Measurements from ENCODE around the gene NT5C1A. TPM values are rescaled to one million over a fixed set of nuclear protein-coding genes. Genes with fewer than 3 reads are reported as not detected.

Gene NT5C1A
- total RNA-seq, 2 experiments from 2014 or later = not detected

- Mint-ChIP-seq H3K9me3 (no peaks in the 10 kb centered on the region), H3K4me3 (no peak overlapping the region), H3K4me1 (peaks cover 7% of the 10 kb centered on the region), H3K27me3 (peaks cover 11% of the 10 kb centered on the region), H3K36me3 (ENCODE audit: low read depth) (no peaks in the 10 kb centered on the region), H3K27ac (no peak overlapping the region)
- POLR2A ChIA-PET = no interaction called here
- no peak for DNase-seq
- CTCF ChIA-PET = interaction anchor here (0.6 to 2.6 kb wide), 6 partner anchors 13 to 67 kb away, joined by 3 to 9 read pairs (median 4); no protein-coding TSS in a partner anchor
Observed at GRCh38 chr1:39654291-39654690, 17.6 kb downstream of the NT5C1A start.

DNA sequence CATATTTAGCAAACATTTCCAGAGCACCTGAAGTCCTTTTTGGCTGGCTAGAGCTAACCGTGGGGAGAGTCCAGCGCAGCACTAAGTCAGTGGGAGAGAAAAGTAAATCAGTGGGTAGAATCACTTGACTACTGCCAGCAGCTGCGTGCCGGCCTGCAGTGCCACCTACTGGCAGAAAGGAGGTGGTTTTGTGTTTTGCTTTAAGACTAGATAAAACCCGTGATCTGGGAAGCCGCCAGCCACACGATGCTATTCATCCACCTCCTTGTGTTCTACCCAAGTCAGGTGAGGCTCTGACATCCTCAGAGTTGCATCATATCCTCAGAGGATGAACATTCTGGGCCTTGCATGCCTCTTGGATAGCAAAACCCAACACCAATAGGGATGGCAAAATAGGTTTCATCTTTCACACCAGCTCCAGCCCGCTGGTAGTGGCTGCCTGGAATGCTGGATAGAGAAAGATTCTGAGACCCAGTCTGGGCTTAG is 18.3 kb downstream of the NT5C1A start:
- ChIA-PET CTCF (interaction anchor here (0.5 to 2.6 kb wide), 8 partner anchors 14 to 486 kb away, joined by 3 to 9 read pairs (median 4); no protein-coding TSS in a partner anchor), POLR2A (no interaction called here)
- no peak overlapping the region for H3K27ac Mint-ChIP-seq
- H3K4me1 Mint-ChIP-seq = peaks cover 7% of the 10 kb centered on the region
- H3K36me3 Mint-ChIP-seq (ENCODE audit: low read depth) = no peaks in the 10 kb centered on the region
- H3K9me3 Mint-ChIP-seq = no peaks in the 10 kb centered on the region
- peak; percentile 79 for DNase-seq
- peaks cover 11% of the 10 kb centered on the region for H3K27me3 Mint-ChIP-seq
- no peak overlapping the region for H3K4me3 Mint-ChIP-seq

DNA sequence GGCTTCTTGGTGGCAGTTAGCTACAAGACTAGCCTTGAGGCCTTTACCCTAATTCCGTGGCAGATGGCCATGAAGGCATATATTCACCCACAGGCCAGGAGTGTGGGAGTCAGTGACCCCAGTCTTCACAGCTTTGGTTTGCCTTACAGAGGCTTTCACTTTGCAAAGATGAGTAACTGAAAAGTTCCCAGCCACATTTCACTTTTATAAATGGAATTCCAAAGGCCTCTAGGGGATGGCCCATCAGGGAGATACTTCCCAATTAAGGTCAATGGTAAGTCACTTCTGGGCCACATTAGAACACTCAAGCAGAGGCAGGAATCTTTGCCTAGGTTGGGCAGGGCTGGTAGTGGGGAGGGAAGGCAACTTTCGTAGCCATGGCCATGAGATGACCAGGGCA is 19.4 kb downstream of the NT5C1A start:
- Mint-ChIP-seq H3K27me3 (peaks cover 11% of the 10 kb centered on the region), H3K36me3 (ENCODE audit: low read depth) (no peaks in the 10 kb centered on the region), H3K4me1 (peaks cover 3% of the 10 kb centered on the region), H3K9me3 (no peaks in the 10 kb centered on the region), H3K4me3 (no peak overlapping the region), H3K27ac (no peak overlapping the region)
- ChIA-PET POLR2A (no interaction called here), CTCF (interaction anchor here (1.0 to 1.5 kb wide), 2 partner anchors 20 to 44 kb away, joined by 3 to 4 read pairs; no protein-coding TSS in a partner anchor)
- no peak for DNase-seq

DNA sequence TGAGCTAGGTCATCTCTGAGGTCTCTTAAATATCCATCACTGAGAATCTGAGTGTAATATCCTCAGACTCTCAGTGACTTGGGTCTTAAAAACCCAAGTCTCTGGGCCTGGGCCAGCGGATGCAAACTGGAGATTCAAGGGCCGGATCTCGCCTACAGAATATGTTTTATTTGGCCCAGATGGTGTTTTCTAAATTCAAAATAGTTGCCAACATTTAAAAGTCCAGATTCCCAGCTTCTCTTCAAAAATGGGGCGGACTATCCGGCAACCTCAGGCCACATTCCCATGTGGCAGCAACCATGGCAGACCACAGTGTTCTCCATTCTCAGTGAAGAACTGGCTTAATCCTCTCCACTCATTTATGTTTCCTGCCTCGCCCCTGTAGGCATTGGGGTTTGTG is 19.8 kb downstream of the NT5C1A start:
- H3K9me3 Mint-ChIP-seq = no peaks in the 10 kb centered on the region
- POLR2A ChIA-PET = no interaction called here
- H3K4me1 Mint-ChIP-seq = peaks cover 3% of the 10 kb centered on the region

GRCh38 chr1:39650431-39650830 is 21.5 kb downstream of the NT5C1A start:
- H3K27ac Mint-ChIP-seq = no peak overlapping the region
- H3K4me1 Mint-ChIP-seq = peaks cover 3% of the 10 kb centered on the region
- ChIA-PET CTCF (interaction anchor here (0.5 to 4.2 kb wide), 3 partner anchors 9 to 297 kb away, joined by 3 to 25 read pairs (median 3); no protein-coding TSS in a partner anchor), POLR2A (no interaction called here)
- peaks cover 9% of the 10 kb centered on the region for H3K27me3 Mint-ChIP-seq
- no peak for DNase-seq
- H3K36me3 Mint-ChIP-seq (ENCODE audit: low read depth) = no peaks in the 10 kb centered on the region
- no peaks in the 10 kb centered on the region for H3K9me3 Mint-ChIP-seq
- no peak overlapping the region for H3K4me3 Mint-ChIP-seq

More for the DNA sequence above, 19.8 kb downstream of the NT5C1A start:
- H3K27me3 Mint-ChIP-seq = peaks cover 11% of the 10 kb centered on the region
- no peak overlapping the region for H3K27ac Mint-ChIP-seq
- H3K36me3 Mint-ChIP-seq (ENCODE audit: low read depth) = no peaks in the 10 kb centered on the region
- DNase-seq = no peak
- CTCF ChIA-PET = interaction anchor here (1.0 kb wide), 1 partner anchor 43 kb away, joined by 3 read pairs; no protein-coding TSS in a partner anchor
- H3K4me3 Mint-ChIP-seq = no peak overlapping the region

DNA sequence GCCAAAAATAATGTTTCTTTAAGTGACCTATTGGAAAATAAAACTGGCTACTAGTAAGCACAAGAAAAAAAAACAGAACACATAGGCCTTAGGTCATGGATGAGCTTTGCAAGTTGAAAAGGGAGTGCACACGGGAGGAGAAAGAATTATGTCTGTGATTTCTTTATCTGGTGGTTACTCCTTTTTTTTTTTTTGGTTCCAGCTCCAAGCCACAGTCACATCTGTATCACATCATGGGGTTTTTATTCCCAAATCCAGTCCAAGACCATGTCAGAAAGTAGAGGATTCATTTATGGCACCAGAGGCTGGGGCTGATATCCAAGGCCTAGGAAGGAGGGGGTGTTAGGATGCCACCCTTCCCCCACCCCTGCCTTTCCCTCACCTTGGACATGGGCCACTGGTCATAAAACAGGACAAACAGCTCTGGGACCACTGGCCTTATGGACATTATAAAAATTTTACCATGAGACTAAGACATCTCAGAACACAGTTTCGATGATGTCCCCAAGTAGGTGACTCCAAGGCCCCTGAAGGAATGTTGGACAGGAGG is 22.2 kb downstream of the NT5C1A start:
- peaks cover 3% of the 10 kb centered on the region for H3K4me1 Mint-ChIP-seq
- H3K27me3 Mint-ChIP-seq = peaks cover 9% of the 10 kb centered on the region
- no peak for DNase-seq
- no peaks in the 10 kb centered on the region for H3K9me3 Mint-ChIP-seq
- ChIA-PET POLR2A (no interaction called here), CTCF (interaction anchor here (1.0 to 4.2 kb wide), 3 partner anchors 9 to 30 kb away, joined by 3 to 25 read pairs (median 4); no protein-coding TSS in a partner anchor)
- H3K27ac Mint-ChIP-seq = no peak overlapping the region
- no peaks in the 10 kb centered on the region for H3K36me3 Mint-ChIP-seq (ENCODE audit: low read depth)
- H3K4me3 Mint-ChIP-seq = no peak overlapping the region

- H3K36me3 Mint-ChIP-seq (ENCODE audit: low read depth) = no peaks in the 10 kb centered on the region
- H3K4me3 Mint-ChIP-seq = no peak overlapping the region
- H3K27ac Mint-ChIP-seq = no peak overlapping the region
- no peak for DNase-seq
- POLR2A ChIA-PET = no interaction called here
- peaks cover 3% of the 10 kb centered on the region for H3K4me1 Mint-ChIP-seq
- H3K9me3 Mint-ChIP-seq = no peaks in the 10 kb centered on the region
- no peaks in the 10 kb centered on the region for H3K27me3 Mint-ChIP-seq
- CTCF ChIA-PET = interaction anchor here (1.2 to 4.2 kb wide), 5 partner anchors 11 to 88 kb away, joined by 4 to 25 read pairs (median 5); no protein-coding TSS in a partner anchor
Observed at GRCh38 chr1:39648496-39648895, 23.4 kb downstream of the NT5C1A start.

- DNase-seq = no peak
- POLR2A ChIA-PET = no interaction called here
- no peaks in the 10 kb centered on the region for H3K4me1 Mint-ChIP-seq
- peaks cover 3% of the 10 kb centered on the region for H3K27me3 Mint-ChIP-seq
- CTCF ChIA-PET = interaction anchor here (0.9 to 4.2 kb wide), 6 partner anchors 12 to 62 kb away, joined by 3 to 25 read pairs (median 4); no protein-coding TSS in a partner anchor
- H3K9me3 Mint-ChIP-seq = no peaks in the 10 kb centered on the region
- no peak overlapping the region for H3K4me3 Mint-ChIP-seq
- H3K36me3 Mint-ChIP-seq (ENCODE audit: low read depth) = no peaks in the 10 kb centered on the region
- no peak overlapping the region for H3K27ac Mint-ChIP-seq
Observed at GRCh38 chr1:39647247-39647646, 24.7 kb downstream of the NT5C1A start.

- peaks cover 3% of the 10 kb centered on the region for H3K27me3 Mint-ChIP-seq
- H3K9me3 Mint-ChIP-seq = no peaks in the 10 kb centered on the region
- CTCF ChIA-PET = interaction anchor here (0.5 to 4.2 kb wide), 7 partner anchors 12 to 279 kb away, joined by 3 to 25 read pairs (median 3); no protein-coding TSS in a partner anchor
- no peak for DNase-seq
- no peaks in the 10 kb centered on the region for H3K36me3 Mint-ChIP-seq (ENCODE audit: low read depth)
- no peaks in the 10 kb centered on the region for H3K4me1 Mint-ChIP-seq
- POLR2A ChIA-PET = no interaction called here
- no peak overlapping the region for H3K27ac Mint-ChIP-seq
- no peak overlapping the region for H3K4me3 Mint-ChIP-seq
Observed at GRCh38 chr1:39646232-39647081, 25.4 kb downstream of the NT5C1A start.

GRCh38 chr1:39645411-39646043 is 26.4 kb downstream of the NT5C1A start:
- no peak for DNase-seq
- H3K4me3 Mint-ChIP-seq = no peak overlapping the region
- no peak overlapping the region for H3K27ac Mint-ChIP-seq
- no peaks in the 10 kb centered on the region for H3K36me3 Mint-ChIP-seq (ENCODE audit: low read depth)
- H3K4me1 Mint-ChIP-seq = no peaks in the 10 kb centered on the region
- peaks cover 3% of the 10 kb centered on the region for H3K27me3 Mint-ChIP-seq
- no peaks in the 10 kb centered on the region for H3K9me3 Mint-ChIP-seq
- ChIA-PET CTCF (interaction anchor here (1.5 kb wide), 1 partner anchor 20 kb away, joined by 4 read pairs; no protein-coding TSS in a partner anchor), POLR2A (no interaction called here)

DNA sequence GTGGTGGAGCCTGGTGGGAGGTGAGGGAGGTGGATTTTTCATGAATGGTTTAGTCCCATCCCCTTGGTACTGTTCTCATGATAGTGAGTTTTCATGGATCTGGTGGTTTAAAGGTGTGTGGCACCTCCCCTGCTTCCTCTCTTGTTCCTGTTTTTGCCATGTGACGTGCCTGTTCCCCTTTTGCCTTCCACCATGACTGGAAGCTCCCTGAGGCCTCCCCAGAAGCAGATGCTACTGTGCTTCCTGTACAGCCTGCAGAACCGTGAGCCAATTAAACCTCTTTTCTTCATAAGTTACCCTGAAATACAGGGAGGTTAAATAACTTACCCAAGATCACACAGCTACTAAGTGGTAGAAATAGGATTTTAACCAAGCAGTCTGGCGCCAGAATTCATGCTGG is 28.2 kb downstream of the NT5C1A start:
- DNase-seq = no peak
- POLR2A ChIA-PET = no interaction called here
- peaks cover 7% of the 10 kb centered on the region for H3K27me3 Mint-ChIP-seq
- H3K36me3 Mint-ChIP-seq (ENCODE audit: low read depth) = no peaks in the 10 kb centered on the region
- peaks cover 6% of the 10 kb centered on the region for H3K4me1 Mint-ChIP-seq
- no peak overlapping the region for H3K27ac Mint-ChIP-seq
- no peaks in the 10 kb centered on the region for H3K9me3 Mint-ChIP-seq
- CTCF ChIA-PET = interaction anchor here (1.0 kb wide), 1 partner anchor 12 kb away, joined by 4 read pairs; no protein-coding TSS in a partner anchor
- no peak overlapping the region for H3K4me3 Mint-ChIP-seq

DNA sequence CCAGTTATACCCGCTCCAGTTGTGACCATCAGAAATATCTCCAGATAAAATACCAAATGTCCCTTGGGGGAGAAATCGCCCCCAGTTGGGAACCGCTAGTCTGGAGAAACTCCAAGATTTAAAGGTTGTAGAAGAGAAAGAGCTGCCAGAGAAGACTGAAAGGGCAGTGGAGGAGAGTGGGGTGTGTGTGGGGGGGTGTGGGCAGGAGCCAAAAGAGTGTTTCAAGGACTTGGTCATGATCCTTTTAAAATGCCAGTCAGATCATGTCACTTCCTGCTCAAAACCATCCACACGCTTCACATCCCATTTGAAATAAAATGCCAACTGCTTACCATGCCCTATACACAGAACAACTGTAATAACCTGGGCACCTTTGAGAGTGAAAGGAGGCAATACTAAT is 29.1 kb downstream of the NT5C1A start:
- Mint-ChIP-seq H3K27me3 (peaks cover 16% of the 10 kb centered on the region), H3K27ac (no peak overlapping the region), H3K4me3 (no peak overlapping the region), H3K9me3 (no peaks in the 10 kb centered on the region), H3K36me3 (ENCODE audit: low read depth) (no peaks in the 10 kb centered on the region), H3K4me1 (peaks cover 6% of the 10 kb centered on the region)
- no peak for DNase-seq
- POLR2A ChIA-PET = no interaction called here
- CTCF ChIA-PET = interaction anchor here (1.7 to 2.0 kb wide), 2 partner anchors 15 to 39 kb away, joined by 4 to 6 read pairs; no protein-coding TSS in a partner anchor
